ENCODE data around the gene LSAMP. TPM values are rescaled to one million over a fixed set of nuclear protein-coding genes. Genes with fewer than 3 reads are reported as not detected.
"Not testable (repeated sequence)": the region's sequence is repeated elsewhere in the genome, so short reads cannot be mapped to it uniquely, and the experiment has no call there.

LSAMP gene
- total RNA-seq, 1 donor from 2014 or later = 3.9 TPM

DNA sequence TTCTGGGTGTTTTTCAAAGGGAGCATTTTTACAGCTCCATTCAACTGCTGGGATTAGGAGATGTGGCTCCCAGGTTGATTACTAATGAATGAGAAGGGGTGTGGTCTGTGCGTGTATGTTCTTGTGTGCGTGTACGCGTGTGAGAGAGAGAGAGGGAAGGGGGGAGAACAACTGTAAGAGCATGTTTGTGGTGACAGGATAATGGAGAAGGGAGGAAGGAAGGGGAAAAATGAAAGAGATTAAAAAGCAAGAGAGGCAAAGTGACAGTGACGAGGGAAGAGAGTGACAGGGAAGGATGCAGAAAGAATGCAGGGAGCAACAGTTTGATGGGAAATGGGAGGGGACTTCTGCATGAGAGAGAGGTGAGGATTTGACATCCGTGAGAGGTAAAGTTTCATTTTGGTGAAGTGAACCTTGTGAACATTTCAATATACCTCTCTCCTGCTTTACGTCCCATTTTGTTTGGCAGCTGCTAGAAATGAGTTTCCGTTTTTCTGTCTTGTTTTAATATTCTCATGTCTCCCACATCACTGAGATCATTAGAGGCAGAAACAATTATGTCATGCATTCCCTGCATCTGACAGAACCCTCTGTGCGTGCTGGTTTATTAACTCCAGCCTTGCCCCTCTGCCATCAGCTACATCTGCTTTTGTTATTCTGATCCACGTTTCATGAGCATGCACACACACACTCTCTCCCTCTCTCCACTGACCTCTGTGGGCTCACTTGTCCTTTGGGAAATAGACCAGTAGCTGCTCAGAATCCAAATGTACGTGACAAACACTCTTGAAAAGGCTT lies 660.3 kb downstream of the LSAMP start:
- Histone ChIP-seq H3K4me1 (peaks cover 12% of the 10 kb centered on the region), H3K36me3 (no peaks in the 10 kb centered on the region), H3K4me3 (peak overlapping the region; percentile 65), H3K27me3 (no peaks in the 10 kb centered on the region), H3K27ac (peak overlapping the region; percentile 92), H3K9me3 (no peaks in the 10 kb centered on the region)
- intact Hi-C loops (cut with DNase I) = no loop called here
- TF ChIP-seq, protein P1, sequence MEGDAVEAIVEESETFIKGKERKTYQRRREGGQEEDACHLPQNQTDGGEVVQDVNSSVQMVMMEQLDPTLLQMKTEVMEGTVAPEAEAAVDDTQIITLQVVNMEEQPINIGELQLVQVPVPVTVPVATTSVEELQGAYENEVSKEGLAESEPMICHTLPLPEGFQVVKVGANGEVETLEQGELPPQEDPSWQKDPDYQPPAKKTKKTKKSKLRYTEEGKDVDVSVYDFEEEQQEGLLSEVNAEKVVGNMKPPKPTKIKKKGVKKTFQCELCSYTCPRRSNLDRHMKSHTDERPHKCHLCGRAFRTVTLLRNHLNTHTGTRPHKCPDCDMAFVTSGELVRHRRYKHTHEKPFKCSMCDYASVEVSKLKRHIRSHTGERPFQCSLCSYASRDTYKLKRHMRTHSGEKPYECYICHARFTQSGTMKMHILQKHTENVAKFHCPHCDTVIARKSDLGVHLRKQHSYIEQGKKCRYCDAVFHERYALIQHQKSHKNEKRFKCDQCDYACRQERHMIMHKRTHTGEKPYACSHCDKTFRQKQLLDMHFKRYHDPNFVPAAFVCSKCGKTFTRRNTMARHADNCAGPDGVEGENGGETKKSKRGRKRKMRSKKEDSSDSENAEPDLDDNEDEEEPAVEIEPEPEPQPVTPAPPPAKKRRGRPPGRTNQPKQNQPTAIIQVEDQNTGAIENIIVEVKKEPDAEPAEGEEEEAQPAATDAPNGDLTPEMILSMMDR (IDR thresholded peaks at IDR 0.05) = no peak
- TF ChIP-seq POLR2AphosphoS5 (IDR thresholded peaks at IDR 0.05; ENCODE audit: insufficient read depth in 1 of 2, low read depth in 1 of 2) = no peak
- no peak for DNase-seq (ENCODE audit: extremely low spot score in 2 of 2)

DNA sequence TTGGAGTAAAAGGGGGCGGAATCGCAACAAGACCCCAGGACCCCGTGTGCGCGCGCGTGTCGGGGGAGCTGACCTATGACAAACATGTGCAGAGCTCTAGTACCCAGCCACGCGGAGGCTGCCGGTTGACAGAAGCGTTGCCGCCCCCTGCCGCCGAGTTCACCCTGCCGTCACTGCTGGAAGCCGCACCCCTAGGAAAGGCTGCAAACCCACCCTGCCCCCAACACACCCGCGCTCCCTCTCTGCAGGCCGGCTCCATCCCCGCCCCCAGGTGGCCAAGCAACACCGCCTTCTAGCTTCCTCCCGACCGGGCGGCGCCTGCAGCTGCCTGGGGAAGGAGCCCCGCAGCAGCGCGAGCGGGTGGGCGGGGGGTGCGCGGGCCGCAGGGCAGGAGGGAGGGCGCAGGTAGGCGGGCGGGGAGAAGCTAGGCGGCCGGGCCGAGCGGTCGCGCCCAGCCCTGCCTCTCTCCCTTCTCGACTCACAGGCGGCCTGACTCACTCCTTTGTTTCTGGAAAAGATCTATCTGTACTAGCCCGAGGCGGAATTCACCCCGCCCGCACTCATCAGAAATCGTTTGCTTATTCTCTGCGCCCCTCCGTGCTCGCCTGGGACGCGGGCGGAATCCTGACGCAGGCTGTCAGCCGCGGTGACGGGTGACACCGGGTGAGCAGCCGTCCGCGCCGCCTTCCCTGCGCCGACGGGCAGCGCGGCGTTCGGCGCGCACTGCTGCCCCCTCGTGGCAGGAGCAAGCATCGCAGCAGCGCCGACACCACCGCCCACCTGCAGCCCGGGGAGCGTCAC lies 661.1 kb downstream of the LSAMP start:
- no peaks in the 10 kb centered on the region for H3K27me3 ChIP-seq
- no peaks in the 10 kb centered on the region for H3K36me3 ChIP-seq
- peak overlapping the region; percentile 92 for H3K27ac ChIP-seq
- no peaks in the 10 kb centered on the region for H3K9me3 ChIP-seq
- H3K4me3 ChIP-seq = peak overlapping the region; percentile 65
- H3K4me1 ChIP-seq = peaks cover 12% of the 10 kb centered on the region
- peak in 1 of 2 donors; percentile 92 for DNase-seq (ENCODE audit: extremely low spot score in 2 of 2)
- intact Hi-C loops (cut with DNase I) = no loop called here
- TF ChIP-seq POLR2AphosphoS5 (IDR thresholded peaks at IDR 0.05; ENCODE audit: insufficient read depth in 1 of 2, low read depth in 1 of 2) = peak in 1 of 2 donors; percentile 83
- TF ChIP-seq, protein P1 (IDR thresholded peaks at IDR 0.05) = peak; percentile 93 to 97 (median 94)
- TF ChIP-seq POLR2A (IDR thresholded peaks at IDR 0.05) = no peak

DNA sequence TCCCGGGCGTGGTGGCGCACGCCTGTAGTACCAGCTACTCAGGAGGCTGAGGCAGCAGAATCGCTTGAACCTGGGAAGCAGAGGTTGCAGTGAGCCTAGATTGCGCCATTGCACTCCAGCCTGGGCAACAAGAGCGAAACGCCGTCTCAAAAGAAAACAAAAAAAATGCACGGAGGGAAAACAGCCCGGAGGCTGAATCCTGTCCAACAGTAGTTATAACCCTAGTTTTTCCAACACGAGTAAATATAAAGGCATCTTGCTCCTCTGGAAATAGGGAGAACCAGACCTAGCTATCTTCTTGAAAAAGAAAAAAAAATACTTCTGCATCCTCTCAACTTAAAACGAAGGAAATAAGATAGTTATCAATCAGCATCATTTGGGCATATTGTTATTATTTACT lies 661.9 kb downstream of the LSAMP start:
- Histone ChIP-seq H3K4me1 (peaks cover 12% of the 10 kb centered on the region), H3K27ac (peak overlapping the region; percentile 92)
- intact Hi-C loops (cut with DNase I) = not testable (repeated sequence)

DNA sequence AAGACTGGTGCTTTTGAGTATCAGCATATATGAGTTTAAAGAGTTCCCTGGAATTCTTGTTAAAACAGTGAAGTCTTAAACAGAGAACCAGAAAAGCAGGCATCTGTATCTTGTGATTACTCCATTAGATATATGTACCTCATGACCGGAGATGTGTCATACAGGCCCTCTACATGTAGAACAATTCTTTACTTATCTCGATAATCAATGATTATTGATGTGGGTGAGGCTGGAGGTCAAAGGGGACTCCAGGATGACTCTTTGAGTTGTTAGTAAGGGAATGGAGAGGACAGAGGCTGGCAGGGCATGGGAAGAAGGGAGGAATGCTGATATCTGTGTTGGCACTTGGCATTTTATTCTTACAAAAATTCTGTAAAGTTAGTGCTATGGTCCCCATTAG lies 666.3 kb downstream of the LSAMP start:
- no peaks in the 10 kb centered on the region for H3K36me3 ChIP-seq
- no peaks in the 10 kb centered on the region for H3K9me3 ChIP-seq
- H3K27ac ChIP-seq = no peak overlapping the region
- no peaks in the 10 kb centered on the region for H3K27me3 ChIP-seq
- peaks cover 5% of the 10 kb centered on the region for H3K4me1 ChIP-seq
- TF ChIP-seq POLR2A (IDR thresholded peaks at IDR 0.05) (no peak), POLR2AphosphoS5 (IDR thresholded peaks at IDR 0.05; ENCODE audit: insufficient read depth in 1 of 2, low read depth in 1 of 2) (no peak)
- TF ChIP-seq, protein P1 (IDR thresholded peaks at IDR 0.05) = no peak
- intact Hi-C loops (cut with DNase I) = no loop called here
- no peak for DNase-seq (ENCODE audit: extremely low spot score in 2 of 2)
- no peak overlapping the region for H3K4me3 ChIP-seq

More for the DNA sequence above, 661.9 kb downstream of the LSAMP start:
- H3K36me3 ChIP-seq; H3K27me3 ChIP-seq; DNase-seq (ENCODE audit: extremely low spot score in 2 of 2); H3K9me3 ChIP-seq: not testable (repeated sequence)
- H3K4me3 ChIP-seq = peak overlapping the region in 1 of 2 donors; percentile 65

DNA sequence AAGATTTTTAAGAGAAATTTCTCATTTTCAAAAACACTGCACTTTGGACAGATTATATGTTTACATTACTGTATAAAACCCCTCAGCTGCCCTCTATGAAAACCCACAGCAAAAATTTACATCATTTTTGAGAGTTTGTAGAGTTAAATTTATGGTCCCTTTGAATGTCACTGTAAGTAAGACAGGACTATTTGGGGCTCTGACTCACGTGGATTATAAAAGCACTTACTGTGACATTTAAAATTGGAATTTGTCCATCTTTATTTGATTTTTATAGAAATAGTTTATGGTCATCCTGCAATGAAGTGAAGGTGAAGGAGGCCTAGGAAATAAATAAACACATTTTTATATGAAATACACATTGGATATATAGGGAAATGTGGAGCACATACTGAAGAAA lies 672.3 kb downstream of the LSAMP start:
- intact Hi-C loops (cut with DNase I) = no loop called here
- no peak for TF ChIP-seq POLR2A (IDR thresholded peaks at IDR 0.05)
- TF ChIP-seq, protein P1 (IDR thresholded peaks at IDR 0.05) = no peak
- TF ChIP-seq POLR2AphosphoS5 (IDR thresholded peaks at IDR 0.05; ENCODE audit: insufficient read depth in 1 of 2, low read depth in 1 of 2) = no peak
- H3K36me3 ChIP-seq = no peaks in the 10 kb centered on the region
- H3K27me3 ChIP-seq = no peaks in the 10 kb centered on the region
- H3K27ac ChIP-seq = no peak overlapping the region
- no peak for DNase-seq (ENCODE audit: extremely low spot score in 2 of 2)
- no peak overlapping the region for H3K4me3 ChIP-seq
- H3K9me3 ChIP-seq = no peaks in the 10 kb centered on the region
- no peaks in the 10 kb centered on the region for H3K4me1 ChIP-seq
